Iris pigment epithelial cell (primary cell): ENCODE results near the gene KRT77.
"Not testable (repeated sequence)": the region's sequence is repeated elsewhere in the genome, so short reads cannot be mapped to it uniquely, and the experiment has no call there.

Experiments used
- DNase-seq: peaks from one replicate; pipeline ENCODE4 v3.0.0-alpha.2; 2011; ENCODE audit warnings: low read depth

The KRT77 gene

DNA sequence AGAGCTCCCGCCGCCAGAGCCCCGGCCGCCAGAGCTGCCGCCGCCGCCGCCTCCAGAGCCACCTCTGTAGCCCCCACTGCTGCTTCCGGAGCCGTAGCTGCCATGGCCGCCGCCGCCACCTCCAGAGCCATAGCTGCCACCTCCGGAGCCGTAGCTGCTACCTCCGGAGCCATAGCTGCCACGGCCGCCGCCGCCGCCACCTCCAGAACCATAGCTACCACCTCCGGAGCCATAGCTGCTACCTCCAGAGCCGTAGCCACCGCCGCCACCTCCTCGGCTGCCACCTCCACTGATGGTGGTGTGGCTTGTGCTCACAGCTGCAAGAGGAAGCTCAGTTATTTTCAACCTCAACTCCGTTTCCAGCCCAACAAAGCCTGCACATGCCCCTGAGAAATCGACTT is 28.0 kb downstream of the KRT77 start:
- DNase-seq, result no peak

DNA sequence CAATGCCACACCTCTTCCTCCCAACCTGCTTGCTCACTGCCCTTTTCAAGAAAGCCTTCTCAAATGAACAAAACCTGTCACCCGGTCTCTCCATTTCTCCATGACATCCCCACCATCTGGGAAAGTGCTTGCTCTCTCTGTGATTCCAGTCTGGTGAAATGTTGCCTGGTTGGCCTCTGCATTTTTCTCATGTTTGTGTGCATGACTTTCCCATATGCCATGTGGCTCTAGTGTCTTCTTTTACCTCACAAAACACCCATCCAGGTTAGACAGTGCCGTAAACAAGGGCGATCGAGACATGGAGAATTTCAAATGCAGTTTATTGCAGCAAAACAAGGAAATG is 28.9 kb downstream of the KRT77 start:
- DNase-seq, result no peak

DNA sequence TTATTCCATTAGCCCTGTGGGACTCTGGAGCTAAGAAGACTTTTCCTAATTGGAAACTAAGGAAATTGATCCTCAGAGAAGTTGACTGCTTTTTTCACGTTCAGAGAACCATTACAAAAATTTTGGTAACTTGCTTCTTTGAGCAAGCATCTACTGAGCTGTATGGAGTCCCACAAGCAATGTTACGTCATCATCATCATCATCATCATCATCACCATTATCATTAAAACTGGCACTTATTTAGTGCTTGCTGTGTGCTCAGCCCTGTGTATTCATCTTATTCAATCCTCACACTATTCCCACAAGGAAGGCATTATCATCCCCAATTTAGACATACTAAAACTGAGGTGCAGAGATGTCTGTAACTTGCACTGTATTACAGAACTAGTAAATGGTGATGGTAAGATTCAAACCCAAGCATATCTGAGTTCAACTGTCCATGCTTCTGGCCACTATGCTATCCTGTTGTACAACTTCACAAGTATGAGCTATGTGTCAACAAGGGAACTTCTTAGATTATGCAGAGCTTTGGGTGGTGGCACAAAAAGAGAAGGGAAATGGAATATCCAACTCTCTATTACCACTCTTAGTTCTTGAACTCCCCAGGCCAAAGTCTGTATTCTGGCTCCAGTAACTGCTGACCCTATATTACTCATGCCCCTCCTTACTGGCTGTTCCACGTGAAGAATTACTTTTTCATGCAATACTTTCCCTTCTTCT is 29.5 kb downstream of the KRT77 start:
- DNase-seq, result no peak

DNA sequence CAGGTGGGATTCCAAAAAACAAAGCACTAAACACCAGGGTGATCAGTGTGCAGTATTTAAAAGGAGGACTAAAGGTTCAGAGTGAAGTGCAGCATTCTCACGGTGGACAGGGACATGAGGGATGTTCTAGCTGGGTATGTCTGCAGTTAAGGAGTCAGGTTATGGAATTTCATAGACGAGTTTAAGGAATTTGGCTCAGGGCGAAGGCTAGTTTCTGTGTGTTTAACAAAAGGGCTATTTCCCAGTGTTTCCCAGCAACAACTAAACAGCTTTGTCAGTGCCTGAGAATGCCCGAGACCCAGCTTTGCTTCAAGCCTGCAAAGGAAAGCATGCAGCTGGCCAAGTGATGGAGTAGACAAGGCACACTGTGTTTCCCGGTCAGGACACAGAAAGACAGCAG is 30.1 kb downstream of the KRT77 start:
- no peak for DNase-seq

GRCh38 chr12:52672321-52672933 is 30.9 kb downstream of the KRT77 start:
- DNase-seq, result peak; percentile 5

GRCh38 chr12:52670961-52671360 is 32.4 kb downstream of the KRT77 start:
- DNase-seq, result no peak

- no peak for DNase-seq
Measured at GRCh38 chr12:52670506-52670905, 32.8 kb downstream of the KRT77 start.

- DNase-seq, result not testable (repeated sequence)
Measured at GRCh38 chr12:52669941-52670340, 33.4 kb downstream of the KRT77 start.

DNA sequence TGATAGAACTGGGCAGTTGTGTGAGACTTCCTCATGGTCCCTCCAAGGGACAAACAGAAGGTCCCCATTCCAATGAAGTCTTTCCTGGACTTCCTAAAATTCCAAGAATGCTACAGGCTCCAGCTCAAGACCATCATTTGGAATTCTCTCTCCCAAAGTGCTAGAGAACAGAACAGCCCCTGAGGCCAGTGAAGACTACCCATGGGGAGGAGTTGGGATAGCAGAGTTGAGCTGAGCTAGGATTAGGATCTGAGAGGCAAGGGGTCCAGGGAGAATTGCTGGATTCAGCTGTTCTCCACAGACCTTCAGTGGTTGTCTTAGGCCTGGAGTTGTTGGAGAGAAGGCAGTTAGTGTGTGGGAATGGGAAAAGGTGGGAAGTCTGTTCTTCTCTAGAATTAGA is 33.9 kb downstream of the KRT77 start:
- no peak for DNase-seq

DNA sequence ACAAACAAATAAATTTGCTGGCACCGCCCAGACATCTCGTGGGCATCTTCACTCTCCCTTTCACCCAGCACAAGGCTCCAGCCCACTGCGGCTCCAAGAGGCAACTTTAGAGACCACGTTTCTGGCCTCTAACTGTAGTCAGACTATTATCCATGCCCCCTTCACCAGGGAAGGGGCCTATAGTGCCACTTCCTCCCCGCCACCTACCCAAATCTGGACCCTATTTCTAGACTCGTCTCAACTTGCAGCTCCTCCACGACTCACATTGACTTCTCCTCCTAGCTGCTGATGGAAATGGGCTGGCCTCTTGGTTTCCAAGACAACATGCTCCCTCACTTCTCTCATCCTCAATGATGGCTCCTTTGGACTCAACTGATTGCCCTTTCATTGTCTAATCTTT is 35.4 kb downstream of the KRT77 start:
- no peak for DNase-seq

DNA sequence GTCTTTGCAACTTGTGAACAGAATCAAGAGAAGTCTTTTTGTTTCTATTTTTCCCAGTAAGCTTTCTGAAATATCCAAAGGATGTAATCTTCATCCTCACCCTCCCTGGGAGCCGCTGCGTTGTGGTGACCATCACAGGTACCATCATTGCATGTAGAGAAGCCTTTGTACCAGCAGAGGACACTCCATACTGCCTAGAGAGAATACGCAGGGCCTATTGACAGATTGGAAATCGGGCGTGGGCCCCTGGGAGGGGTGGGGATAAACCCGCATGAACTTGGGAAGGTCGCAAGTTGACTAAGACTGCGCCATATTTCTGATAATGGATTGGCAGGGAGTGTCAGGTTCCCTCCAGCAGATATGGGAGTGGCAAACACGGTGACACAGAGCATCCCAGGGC is 35.8 kb downstream of the KRT77 start:
- no peak for DNase-seq

GRCh38 chr12:52666471-52666870 is 36.9 kb downstream of the KRT77 start:
- no peak for DNase-seq

- DNase-seq, result no peak
Measured at GRCh38 chr12:52663420-52663819, 39.9 kb downstream of the KRT77 start.

DNA sequence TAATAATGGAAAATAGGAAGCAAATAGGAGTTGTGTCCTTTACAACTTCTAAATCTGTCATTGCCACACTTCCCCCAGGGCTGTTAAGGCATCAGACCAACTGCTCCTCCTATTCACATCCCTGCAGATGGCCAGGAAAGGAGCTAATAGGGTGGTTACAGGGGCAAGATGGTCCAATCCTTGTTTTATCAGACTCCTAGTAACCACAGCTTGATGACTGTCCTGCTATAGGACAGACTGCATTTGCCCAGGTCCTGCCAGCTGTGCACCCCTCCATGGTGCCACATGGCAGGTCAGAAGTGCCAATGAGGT is 40.5 kb downstream of the KRT77 start:
- DNase-seq, result no peak

DNA sequence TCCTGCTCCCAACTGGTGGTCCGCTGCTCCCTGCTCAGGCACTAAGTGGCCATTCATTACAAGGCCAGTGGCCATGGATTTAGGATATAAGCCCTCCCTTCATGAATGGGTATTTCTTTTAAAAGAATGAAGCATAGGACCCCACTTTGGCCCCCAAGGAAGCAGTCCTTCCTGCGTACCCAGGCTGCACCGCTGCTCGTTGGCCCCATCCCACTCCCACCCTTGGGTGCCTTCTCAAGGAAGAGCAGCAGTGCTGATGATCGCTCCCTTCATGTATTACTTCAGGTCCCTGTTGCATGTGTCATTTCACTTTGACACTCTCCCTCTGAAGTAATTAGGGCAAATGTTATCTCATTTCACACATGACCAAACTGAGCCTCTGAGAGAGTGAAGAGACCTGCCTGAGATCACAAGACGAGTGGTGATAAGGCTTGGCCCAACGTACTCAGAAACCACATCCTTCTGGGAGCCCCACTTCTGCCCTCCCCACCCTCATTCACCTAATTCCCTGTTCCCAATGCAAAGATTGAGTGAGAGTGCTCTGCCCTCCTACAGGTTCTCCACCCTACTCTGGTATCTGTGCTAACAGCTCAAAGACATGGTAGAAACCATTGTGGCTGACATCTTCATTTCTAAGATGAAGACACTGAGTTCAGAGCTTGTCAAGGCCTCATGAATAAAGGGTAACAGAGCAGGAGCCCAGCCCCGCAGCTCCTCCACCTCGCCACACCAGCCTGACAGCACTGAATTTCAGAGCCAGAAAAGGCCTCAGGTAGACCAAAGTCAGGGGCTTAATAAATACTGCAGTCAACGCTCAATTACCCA is 41.0 kb downstream of the KRT77 start:
- no peak for DNase-seq

DNA sequence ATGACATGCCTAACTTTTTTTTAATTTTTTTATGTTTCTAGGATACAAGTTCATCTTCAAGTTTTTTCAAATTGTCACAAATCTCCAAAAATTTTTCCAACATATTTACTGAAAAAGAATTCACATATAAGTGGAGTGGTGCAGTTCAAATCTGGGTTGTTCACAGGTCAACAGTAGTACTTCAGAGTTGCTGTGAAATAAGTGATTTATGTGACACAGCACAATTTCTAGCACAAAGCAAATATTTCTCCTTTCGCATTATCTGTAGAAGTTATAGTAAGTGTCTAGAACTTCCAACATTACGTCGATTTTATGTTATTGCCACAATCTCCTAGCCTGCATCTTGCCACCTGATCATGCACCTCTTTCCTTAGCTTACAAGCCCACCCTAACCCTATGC is 41.7 kb downstream of the KRT77 start:
- DNase-seq, result no peak

GRCh38 chr12:52660934-52661499 is 42.3 kb downstream of the KRT77 start:
- no peak for DNase-seq

DNA sequence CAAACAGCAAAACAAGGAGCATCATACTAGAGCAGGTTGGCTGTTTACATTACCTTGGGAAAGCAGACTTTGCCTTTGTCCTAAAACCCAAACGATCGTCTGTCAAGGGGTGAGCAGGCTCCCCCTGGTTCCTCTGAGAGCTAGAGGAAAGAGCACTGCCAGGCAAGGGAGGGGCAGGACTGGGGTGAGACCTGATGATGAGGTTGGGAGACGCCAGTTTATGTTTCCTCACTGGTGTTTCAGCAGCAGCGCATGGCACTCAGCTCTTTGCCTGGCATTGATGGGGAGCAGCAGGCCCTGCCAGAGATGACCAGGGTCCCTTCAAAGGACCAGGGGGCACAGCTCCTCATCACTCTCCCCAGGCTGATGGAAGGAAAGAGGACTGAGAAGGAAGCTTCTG is 43.4 kb downstream of the KRT77 start:
- DNase-seq, result no peak

DNA sequence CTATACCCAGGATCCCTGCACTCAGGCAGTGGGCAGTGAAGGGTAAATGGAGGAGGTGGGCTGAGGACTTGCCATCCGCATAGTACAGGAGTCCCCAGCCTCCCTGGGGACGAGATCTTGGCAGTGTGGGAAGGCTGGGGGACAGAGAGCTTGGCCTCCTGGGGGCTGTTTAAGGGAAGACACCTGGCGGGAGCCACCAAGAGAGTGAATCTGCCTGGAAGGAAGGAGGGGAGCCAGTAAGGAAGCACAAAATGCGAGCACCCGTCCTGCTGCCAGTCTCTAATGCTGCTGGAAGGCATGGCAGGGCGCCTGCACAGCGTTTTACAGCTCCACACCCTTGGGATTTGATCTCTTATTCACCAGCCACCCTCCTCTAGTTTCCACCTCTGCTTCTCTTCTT is 43.9 kb downstream of the KRT77 start:
- DNase-seq, result no peak

DNA sequence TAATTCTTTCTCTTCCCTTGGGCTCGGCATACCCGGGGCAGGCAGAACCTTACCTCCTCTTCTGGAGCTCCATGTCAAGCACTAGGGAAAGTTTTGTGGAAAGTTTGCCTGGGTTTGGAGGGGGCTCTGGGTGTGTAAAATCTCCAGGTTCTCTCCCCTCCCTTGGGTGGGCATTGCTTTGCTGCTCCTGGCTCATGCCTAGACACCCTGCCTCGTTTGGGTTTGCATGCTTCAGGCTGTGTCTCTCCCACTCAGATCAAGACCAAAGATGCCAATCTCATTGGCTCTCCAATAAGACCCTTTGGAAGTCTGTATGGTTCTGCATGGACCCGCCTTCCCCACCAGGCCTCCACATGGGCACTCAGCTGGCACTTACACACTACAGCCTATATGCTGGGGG is 45.1 kb downstream of the KRT77 start:
- no peak for DNase-seq

DNA sequence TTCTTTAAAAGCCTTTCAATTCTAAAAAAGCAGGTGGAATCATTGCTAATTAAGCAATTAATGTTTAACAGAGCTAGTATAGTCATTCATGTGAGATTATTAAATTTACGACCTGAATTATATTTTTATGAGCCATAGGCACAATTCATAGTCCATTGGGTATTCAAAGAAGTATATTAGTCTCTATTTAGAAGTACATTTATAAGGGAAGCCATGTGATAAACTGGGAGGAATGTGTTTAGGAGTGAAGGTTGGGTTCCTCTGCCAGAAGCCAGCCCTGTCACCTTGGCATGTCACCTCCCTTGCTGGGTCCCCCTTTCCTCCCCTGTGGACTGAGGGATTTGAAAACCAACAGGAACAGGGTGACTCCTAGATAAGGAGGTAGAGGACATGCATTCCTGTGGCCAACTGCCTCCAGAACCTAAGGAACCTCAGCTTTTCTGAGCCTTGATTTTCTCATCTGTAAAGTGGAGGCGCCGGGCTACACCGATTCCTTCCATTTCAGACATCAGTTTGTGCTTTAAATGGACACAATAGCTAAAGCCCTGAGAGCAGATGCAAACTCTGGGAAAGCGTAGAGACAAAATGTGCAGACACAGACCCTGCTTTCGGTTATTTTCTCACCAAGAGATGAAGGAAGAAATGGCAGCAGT is 45.9 kb downstream of the KRT77 start:
- no peak for DNase-seq

- DNase-seq, result no peak
Measured at GRCh38 chr12:52656616-52657015, 46.7 kb downstream of the KRT77 start.

DNA sequence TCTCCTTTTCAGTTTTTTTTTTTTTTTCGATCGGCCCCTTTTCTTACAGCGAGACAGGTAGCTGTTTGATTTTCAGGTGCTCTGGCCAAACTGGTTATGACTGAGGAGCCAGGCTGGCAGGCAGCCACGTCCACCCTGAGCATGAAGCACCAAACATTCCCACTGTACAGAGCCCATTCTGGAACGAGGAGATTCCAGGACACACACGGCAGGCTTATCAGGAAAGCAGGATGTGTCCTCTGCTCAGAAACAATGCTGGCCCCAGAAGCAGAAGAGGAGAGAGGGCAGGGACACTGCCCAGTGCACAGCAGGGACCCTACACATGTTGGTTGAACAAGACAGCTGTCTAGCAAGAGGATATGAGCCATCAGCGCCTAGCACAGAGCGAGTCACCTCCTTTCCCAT is 47.6 kb downstream of the KRT77 start:
- no peak for DNase-seq
